Stimulated activated CD8-positive, alpha-beta memory T cell treated with anti-CD3 and anti-CD28 coated beads, Interleukin-7, amount 100 ng/mL, for 4 hours (primary cell): ENCODE measurements around the gene NDUFA12.

Experiments used
- DNase-seq, 2 donors: peaks; one replicate each; pipeline ENCODE4 v3.0.0-alpha.2; 2020; ENCODE audit warnings: low read depth in 2 of 2

Gene NDUFA12

DNA sequence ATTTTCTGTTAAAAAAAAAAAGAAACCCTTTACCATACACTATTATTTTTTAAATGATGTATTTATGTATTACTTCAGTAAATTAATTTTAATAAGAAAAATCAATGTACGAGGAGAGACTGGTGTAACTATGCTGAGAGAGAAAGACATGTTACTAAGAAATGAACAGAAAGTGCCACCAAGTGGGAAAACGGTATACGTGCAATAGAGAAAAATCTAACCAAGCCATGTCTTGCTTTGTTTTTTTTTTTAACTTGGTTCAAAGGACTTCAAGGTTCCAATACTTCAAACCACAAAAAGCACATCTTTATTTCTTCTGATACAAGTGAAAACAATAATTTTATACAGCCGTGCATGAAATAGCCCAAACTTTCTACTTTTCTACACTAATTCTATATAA is 22.9 kb downstream of the NDUFA12 start:
- DNase-seq = no peak

GRCh38 chr12:94979941-94980340 is 23.6 kb downstream of the NDUFA12 start:
- DNase-seq = no peak

DNA sequence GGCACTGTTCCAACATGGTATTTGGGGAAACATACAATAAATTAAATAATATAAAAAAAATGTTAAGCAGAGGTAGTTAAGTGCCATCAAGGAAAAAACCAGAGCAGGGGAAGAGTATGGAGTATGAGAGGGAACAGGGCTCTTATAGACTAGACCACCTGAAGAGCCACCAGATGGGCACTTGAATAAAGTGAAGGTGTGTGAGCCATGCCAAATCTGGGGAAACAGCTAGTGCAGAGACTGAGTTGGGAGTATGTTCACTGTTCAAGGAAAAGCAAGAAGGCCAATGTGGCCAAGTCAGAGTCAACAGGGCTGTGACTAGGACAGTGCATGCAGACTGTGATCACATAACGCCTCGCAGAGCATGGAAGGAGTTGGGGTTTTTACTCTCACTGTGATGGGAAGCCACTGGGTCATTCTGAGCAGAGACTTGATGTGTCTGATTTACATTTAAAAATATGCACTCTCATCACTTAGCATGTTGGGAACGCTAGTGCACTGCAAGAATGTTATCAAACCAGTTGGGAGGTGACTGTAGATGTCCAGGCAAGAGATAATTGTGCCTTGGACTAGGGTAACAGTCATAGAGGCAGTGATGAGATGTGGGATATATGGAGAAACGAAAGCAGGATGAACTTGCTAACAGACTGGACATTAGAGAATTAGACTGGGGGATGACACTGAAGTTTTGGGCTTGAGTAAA is 25.6 kb downstream of the NDUFA12 start:
- no peak for DNase-seq

DNA sequence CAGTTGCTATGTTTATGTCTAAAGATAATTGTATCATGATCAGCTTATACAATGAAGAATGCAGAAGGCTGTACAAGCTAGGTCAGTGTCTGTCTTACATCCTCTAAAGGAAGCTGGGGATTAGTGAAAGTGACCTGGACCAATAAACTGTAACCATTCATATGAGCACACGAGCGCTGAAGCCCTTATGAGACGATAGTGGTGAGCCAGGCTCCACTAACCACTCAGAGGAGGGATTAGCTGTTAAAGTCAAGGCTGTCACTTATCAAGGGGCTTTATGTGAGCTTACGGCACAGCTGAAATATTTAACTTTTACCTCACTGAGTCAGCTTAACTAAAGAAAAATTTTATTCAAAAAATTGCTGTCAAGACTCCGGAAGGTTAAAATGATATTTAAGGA is 30.3 kb downstream of the NDUFA12 start:
- DNase-seq = no peak

DNA sequence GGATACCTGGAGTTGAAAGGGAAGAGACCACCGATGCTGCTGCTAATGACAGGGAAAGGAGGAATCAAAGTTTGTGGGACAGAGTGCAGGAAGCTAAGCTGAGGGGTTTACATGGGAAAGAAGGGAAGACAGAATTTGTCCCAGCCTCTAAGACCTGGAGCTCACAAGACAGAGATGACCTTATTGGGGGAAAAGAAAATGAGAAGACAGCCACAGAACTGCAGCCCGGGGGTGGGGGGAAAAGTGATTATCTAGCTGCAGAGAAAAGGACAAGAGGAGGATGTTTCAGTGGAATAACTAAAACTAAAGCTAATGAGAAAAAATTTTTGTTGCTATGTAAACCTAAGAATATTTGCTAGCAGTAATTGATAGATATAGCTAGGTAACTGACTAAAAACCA is 30.7 kb downstream of the NDUFA12 start:
- DNase-seq = no peak

DNA sequence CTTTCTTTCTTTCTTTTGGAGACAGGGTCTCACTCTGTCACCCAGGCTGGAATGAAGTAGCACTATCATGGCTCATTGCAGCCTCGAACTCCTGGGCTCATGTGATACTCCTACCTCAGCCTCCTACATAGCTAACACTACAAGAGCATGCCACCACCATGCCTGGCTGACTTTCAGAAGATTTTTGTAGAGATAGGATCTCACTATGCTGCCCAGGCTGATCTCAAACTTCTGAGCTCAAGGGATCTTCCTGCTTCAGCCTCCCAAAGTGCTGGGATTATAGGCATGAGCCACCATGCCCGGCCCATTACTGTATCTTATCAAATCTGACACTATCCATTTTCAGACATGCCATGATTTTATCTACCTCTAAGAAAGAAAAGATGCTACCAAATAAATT is 31.6 kb downstream of the NDUFA12 start:
- no peak for DNase-seq

DNA sequence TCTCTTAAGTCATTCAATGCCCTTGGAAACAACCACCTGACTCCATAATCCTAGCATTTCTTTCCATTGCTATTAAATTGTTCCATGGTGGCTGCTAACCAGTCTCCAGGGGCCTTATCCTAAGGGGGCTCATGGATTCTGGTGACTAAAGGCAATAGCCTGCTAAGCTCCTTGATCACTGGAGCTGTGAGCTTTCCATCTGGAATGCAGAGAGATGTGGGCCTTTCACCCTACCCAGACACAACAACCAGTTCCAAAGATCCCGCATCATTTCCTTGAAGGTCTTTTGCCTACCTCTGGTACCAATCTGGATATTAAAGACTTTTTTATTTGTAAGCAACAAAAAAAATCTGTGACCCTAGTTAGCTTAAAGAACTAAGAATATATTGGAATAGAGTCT is 32.9 kb downstream of the NDUFA12 start:
- DNase-seq = no peak

DNA sequence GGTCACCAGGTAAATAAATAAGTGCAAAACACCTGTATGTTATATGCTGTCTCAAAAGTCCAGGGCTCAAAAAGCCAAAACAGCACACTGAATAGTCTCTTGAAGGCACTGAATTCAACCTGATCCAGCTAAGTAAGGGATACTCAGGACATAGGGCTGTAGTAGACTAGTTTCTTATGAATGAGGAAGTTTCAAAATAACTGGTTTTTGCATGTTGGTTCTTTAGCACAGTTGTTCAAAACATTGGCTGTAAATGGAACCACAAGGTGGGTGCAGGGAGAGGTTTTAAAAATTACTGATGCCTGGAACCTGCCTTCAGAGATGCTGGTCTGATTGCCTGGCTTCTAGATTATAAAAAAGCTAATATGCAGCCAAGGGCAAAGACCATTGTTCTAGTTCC is 34.1 kb downstream of the NDUFA12 start:
- DNase-seq = no peak

GRCh38 chr12:94965982-94966630 is 37.4 kb downstream of the NDUFA12 start:
- DNase-seq = no peak

DNA sequence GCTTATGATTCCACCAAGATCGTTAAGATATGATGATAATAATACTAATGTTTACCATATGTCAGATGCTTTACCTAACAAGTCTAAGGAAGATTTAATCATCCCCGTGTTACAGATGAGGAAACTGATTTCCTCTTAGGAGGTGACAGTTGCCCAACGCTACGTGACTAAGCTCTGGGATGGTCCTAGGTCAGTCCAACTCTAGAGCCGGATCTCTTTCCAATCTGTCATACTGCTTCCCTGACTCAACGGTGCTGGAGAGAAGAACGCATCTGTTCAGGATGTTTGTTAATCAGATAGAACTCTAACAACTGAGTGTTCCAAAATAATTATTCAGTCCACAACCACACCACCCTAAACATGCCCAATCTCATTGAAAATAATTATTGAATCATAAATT is 39.8 kb downstream of the NDUFA12 start:
- DNase-seq = no peak

GRCh38 chr12:94962670-94963069 is 40.8 kb downstream of the NDUFA12 start:
- no peak for DNase-seq

GRCh38 chr12:94961911-94962310 is 41.6 kb downstream of the NDUFA12 start:
- DNase-seq = no peak

DNA sequence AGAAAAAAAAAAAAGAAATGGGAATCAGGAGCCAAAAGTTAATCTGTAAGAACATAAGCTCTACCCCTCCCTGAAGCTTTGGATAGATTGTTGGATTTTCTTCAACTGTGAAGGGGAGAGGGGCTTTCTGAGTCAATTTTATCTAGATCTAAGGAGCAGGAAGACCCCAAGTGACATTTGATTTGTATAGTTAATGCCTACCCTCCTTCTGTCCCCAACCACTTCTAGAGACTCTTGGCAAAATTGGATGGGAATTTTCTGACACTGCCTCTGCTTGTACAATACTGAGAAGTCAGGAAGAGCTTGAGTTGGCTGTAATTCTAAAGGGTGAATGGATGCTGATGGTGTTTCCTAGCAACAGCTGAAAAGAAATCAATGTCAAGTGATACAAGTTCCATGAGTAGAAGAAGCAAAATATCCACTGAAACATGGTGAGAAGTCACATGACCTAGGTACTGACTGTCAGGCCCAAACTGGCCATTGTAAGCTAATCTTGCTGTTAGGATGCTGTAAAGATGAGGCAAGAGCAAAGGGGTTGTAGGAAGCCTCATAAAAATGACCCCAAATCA is 42.2 kb downstream of the NDUFA12 start:
- no peak for DNase-seq

DNA sequence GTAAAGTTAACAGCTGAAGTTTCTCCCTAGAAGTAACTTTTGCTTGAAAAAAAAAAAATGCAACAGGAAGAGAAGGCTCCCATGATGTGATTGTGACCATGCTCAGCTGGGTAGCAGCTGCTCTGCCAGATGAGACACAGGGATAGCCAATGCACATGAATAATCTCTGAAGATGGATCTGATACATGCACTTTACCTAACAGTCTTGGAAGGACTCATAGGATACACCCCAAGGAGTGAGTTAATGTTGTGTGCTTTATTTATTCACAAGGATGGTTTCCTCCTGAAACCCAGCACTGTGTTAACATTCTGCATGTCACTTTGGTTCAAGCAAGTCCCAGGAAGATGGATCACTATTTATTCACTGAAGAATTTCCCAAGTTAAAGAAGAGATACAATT is 46.5 kb downstream of the NDUFA12 start:
- no peak for DNase-seq

- DNase-seq = no peak
Measured at GRCh38 chr12:94954948-94955592, 48.4 kb downstream of the NDUFA12 start.

DNA sequence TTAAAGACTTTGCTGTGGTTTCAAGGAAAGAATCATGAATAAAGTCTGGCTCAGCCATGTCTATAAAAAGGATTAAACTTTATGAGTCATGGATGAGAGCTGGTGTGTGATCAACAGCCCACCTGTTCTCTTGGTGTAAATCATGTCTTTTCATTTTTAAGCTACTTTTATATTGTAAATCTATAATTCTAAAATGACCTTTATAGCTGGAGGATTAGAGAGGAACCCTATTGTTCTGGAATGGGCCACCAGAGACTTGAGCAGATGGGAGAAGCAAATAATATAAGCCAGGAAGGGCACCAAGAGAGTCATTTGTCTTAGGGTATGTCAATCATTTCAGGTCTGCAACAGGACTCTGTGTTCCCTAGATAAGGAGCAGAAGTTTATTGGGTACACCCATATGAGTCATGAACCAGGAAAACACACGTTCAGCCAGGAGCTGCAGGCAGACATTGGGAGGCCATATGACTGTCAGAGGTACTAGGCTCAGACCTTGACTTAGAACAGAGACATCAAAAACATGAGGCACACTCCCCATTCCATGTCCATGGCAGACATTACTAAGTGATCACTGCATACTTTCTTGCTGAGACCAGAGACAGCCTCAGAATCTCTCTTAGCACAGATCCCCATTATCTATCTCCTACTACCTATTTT is 49.3 kb downstream of the NDUFA12 start:
- no peak for DNase-seq

GRCh38 chr12:94952325-94952724 is 51.2 kb downstream of the NDUFA12 start:
- DNase-seq = no peak

GRCh38 chr12:94951071-94951934 is 52.2 kb downstream of the NDUFA12 start:
- DNase-seq = no peak

GRCh38 chr12:94948232-94948810 is 55.2 kb downstream of the NDUFA12 start:
- no peak for DNase-seq

GRCh38 chr12:94942663-94943062 is 60.8 kb downstream of the NDUFA12 start:
- no peak for DNase-seq

DNA sequence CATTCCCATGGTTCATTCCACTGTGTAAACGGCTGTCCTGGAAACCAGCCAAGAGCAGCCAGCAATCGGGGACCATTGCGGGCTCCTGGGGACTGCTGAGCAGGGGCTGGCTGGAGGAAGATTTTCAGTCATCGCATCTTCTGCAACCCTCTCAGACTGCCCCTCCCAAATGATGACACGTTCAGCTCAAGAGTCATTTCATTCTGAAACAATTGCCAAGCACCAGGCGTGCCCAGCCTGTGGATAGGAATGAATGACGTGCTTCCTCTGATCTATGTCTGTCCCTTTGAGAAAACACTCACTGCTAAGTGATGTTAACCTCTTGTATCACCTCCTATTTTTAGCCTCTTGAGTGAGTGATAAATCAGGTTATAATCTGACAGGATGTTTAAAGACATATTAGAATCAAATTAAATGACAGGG is 62.0 kb downstream of the NDUFA12 start:
- DNase-seq = peak; percentile 33 to 39
